Adrenal gland (tissue), 12 donors: ENCODE results near the gene SLC2A6. TPM values are rescaled to one million over a fixed set of nuclear protein-coding genes. Genes with fewer than 3 reads are reported as not detected.

Source experiments
- polyA plus RNA-seq, 3 donors: library from polyadenylated mRNA; stranded (reverse); fragments of 200-250 nt in 2 of 3; fragments of 350-450 nt in 1 of 3; fragmentation: Illumina TruSeq in 1 of 3; extraction: RNeasy Lipid Tissue Mini Kit (QIAGEN cat#74804) in 1 of 3; gene quantifications; one replicate each; pipeline ENCODE4 v1.2.3, GENCODE V29; 2013 to 2014
- total RNA-seq, 9 donors: library from RNA; depleted of rRNA in 4 of 9; stranded (reverse); fragments of >200 nt in 4 of 9; fragments of 120-200 nt in 1 of 9; fragmentation: NEBNext Ultra II Directional in 1 of 9; extraction: Animal tissue kit (Norgen Biotek cat#: 25700) in 1 of 9; gene quantifications; one replicate each; pipeline versions ENCODE4 v1.1.0 to v1.2.4, GENCODE V29; 2013 to 2023
- donor health status: healthy with polysubstance abuse.
- donor health status: Bipolar disorder and iron deficiency.
- donor health status: DM: yes; HTN: yes; CAD: no.
- donor health status: DM: no; HTN: no; CAD: no.
- donor health status: DM: no; HTN: no; CAD: no.
- donor health status: DM: yes; HTN: yes; CAD: no.

Gene SLC2A6
- total and polyA plus RNA-seq, 12 donors = 1.4 to 79.1 (median 5.8) TPM

Other genes with a start within 250 kb of the SLC2A6 start
- gene ABO, start 203.9 kb downstream of the SLC2A6 start, total RNA-seq = 10 to 100 TPM in 7 of 9 donors, 1 to 10 TPM in 2; 2.9 to 43.1 (median 18.7) TPM
- gene ABO, start 203.9 kb downstream of the SLC2A6 start, polyA plus RNA-seq = 10 to 100 TPM in 2 of 3 donors, 1 to 10 TPM in 1; 9.9 to 20.8 (median 18.5) TPM
- 10 to 100 TPM in 8 of 9 donors, 1 to 10 TPM in 1; 6.2 to 42.2 (median 23.0) TPM for gene SURF6, start 142.9 kb downstream of the SLC2A6 start, total RNA-seq
- gene SURF6, start 142.9 kb downstream of the SLC2A6 start, polyA plus RNA-seq = 10 to 100 TPM; 18.7 to 36.4 (median 23.4) TPM
- gene MED22, start 131.0 kb downstream of the SLC2A6 start, total RNA-seq = 10 to 100 TPM; 13.2 to 38.0 (median 33.8) TPM
- gene MED22, start 131.0 kb downstream of the SLC2A6 start, polyA plus RNA-seq = 10 to 100 TPM; 11.4 to 21.3 (median 17.8) TPM
- gene RPL7A, start 130.9 kb downstream of the SLC2A6 start, total RNA-seq = 1,000 to 10,000 TPM; 1,947 to 3,128 (median 2,349) TPM
- gene RPL7A, start 130.9 kb downstream of the SLC2A6 start, polyA plus RNA-seq = 1,000 to 10,000 TPM; 1,875 to 3,598 (median 2,830) TPM
- gene SURF1, start 122.6 kb downstream of the SLC2A6 start, total RNA-seq = 100 to 1,000 TPM in 1 of 9 donors, 10 to 100 TPM in 8; 50.9 to 111 (median 71.5) TPM
- gene SURF1, start 122.6 kb downstream of the SLC2A6 start, polyA plus RNA-seq = 10 to 100 TPM; 55.7 to 96.3 (median 79.9) TPM
- gene SURF2, start 122.5 kb downstream of the SLC2A6 start, total RNA-seq = 10 to 100 TPM; 13.4 to 29.2 (median 20.8) TPM
- gene SURF2, start 122.5 kb downstream of the SLC2A6 start, polyA plus RNA-seq = 10 to 100 TPM; 19.9 to 53.0 (median 41.4) TPM
- gene SURF4, start 103.0 kb downstream of the SLC2A6 start, total RNA-seq = 100 to 1,000 TPM; 157 to 340 (median 183) TPM
- 100 to 1,000 TPM in 1 of 3 donors, 10 to 100 TPM in 2; 43.4 to 285 (median 53.4) TPM for gene SURF4, start 103.0 kb downstream of the SLC2A6 start, polyA plus RNA-seq
- 1 to 10 TPM in 6 of 9 donors, under 1 TPM in 1, not detected in 2; 0.71 to 6.0 (median 1.8) TPM for gene STKLD1, start 102.7 kb downstream of the SLC2A6 start, total RNA-seq
- gene STKLD1, start 102.7 kb downstream of the SLC2A6 start, polyA plus RNA-seq = 1 to 10 TPM; 2.4 to 5.2 (median 4.8) TPM
- gene REXO4, start 61.1 kb downstream of the SLC2A6 start, total RNA-seq = 10 to 100 TPM; 18.9 to 27.6 (median 23.0) TPM
- 10 to 100 TPM; 19.4 to 24.2 (median 20.5) TPM for gene REXO4, start 61.1 kb downstream of the SLC2A6 start, polyA plus RNA-seq
- gene ADAMTS13, start 56.7 kb downstream of the SLC2A6 start, total RNA-seq = 1 to 10 TPM in 6 of 9 donors, under 1 TPM in 3; 0.30 to 8.7 (median 1.8) TPM
- gene ADAMTS13, start 56.7 kb downstream of the SLC2A6 start, polyA plus RNA-seq = 10 to 100 TPM in 2 of 3 donors, under 1 TPM in 1; 0.15 to 19.9 (median 13.4) TPM
- gene CACFD1, start 19.1 kb downstream of the SLC2A6 start, total RNA-seq = 10 to 100 TPM; 11.4 to 29.5 (median 21.5) TPM
- gene CACFD1, start 19.1 kb downstream of the SLC2A6 start, polyA plus RNA-seq = 10 to 100 TPM in 1 of 3 donors, 1 to 10 TPM in 2; 6.5 to 11.1 (median 8.8) TPM
- gene MYMK, start 45.9 kb upstream of the SLC2A6 start, total RNA-seq = not detected
- not detected for gene MYMK, start 45.9 kb upstream of the SLC2A6 start, polyA plus RNA-seq
- gene ADAMTSL2, start 55.6 kb upstream of the SLC2A6 start, total RNA-seq = 100 to 1,000 TPM in 2 of 9 donors, 10 to 100 TPM in 6, under 1 TPM in 1; 1.00 to 138 (median 58.2) TPM
- 100 to 1,000 TPM in 1 of 3 donors, 10 to 100 TPM in 1, 1 to 10 TPM in 1; 4.1 to 108 (median 35.3) TPM for gene ADAMTSL2, start 55.6 kb upstream of the SLC2A6 start, polyA plus RNA-seq
- 10 to 100 TPM in 2 of 9 donors, 1 to 10 TPM in 6, under 1 TPM in 1; 0.72 to 14.2 (median 1.9) TPM for gene FAM163B, start 130.3 kb upstream of the SLC2A6 start, total RNA-seq
- gene FAM163B, start 130.3 kb upstream of the SLC2A6 start, polyA plus RNA-seq = 10 to 100 TPM in 1 of 3 donors, 1 to 10 TPM in 2; 2.8 to 14.3 (median 4.5) TPM
- gene DBH, start 157.3 kb upstream of the SLC2A6 start, total RNA-seq = 100 to 1,000 TPM in 1 of 9 donors, 10 to 100 TPM in 3, 1 to 10 TPM in 2, under 1 TPM in 2, not detected in 1; 0.24 to 234 (median 8.3) TPM
- gene DBH, start 157.3 kb upstream of the SLC2A6 start, polyA plus RNA-seq = 100 to 1,000 TPM in 2 of 3 donors, 10 to 100 TPM in 1; 47.0 to 211 (median 147) TPM